ENCODE data around the gene XYLT1. TPM values are rescaled to one million over a fixed set of nuclear protein-coding genes. Genes with fewer than 3 reads are reported as not detected.

Gene XYLT1
- total and polyA plus RNA-seq, 2 of the 8 experiments (the other 6 are each of a cell fraction or from before 2014, with no cell fraction given) = 6.6 to 25.4 TPM

- TF ChIP-seq RNF2 (IDR thresholded peaks at IDR 0.05; ENCODE audit: borderline replicate concordance, low read depth, low read length, missing control alignments, poor library complexity, severe bottlenecking) (no peak), GABPA (IDR thresholded peaks at IDR 0.05; ENCODE audit: borderline replicate concordance, insufficient read depth, low read length) (no peak), ASH2L (IDR thresholded peaks at IDR 0.05; ENCODE audit: low read length) (no peak), PHF8 (conservative IDR thresholded peaks at IDR 0.05; ENCODE audit: low read depth, low read length) (no peak), FOSL1 (IDR thresholded peaks at IDR 0.05; ENCODE audit: insufficient read depth, low read depth, low read length) (no peak), SP2 (IDR thresholded peaks at IDR 0.05; ENCODE audit: low read length) (no peak)
Measured at GRCh38 chr16:17204644-17205043, 266.1 kb downstream of the XYLT1 start (continued).

Measured in H1 (cell line).